B cell (primary cell): Measurements from ENCODE around the gene FBLIM1. TPM values are rescaled to one million over a fixed set of nuclear protein-coding genes. Genes with fewer than 3 reads are reported as not detected.

ENCODE experiments used
- ATAC-seq: fragments of 200-7000 bp; cut with Tn5 transposase; one replicate; pipeline ENCODE4 v1.10.0; 2021; ENCODE audit warnings: low read depth, mild to moderate bottlenecking, moderate number of reproducible peaks, moderate library complexity
- CTCF ChIA-PET: fragments of 350-600 bp; sonication (Branson Sonifier 250); formaldehyde crosslinking; loops from one replicate; lab custom pipeline; 2021; ENCODE audit warnings: antibody characterized with exemption, inconsistent platforms; lab: Charles Lee
- POLR2A ChIA-PET: fragments of 350-600 bp; sonication (Branson Sonifier 250); formaldehyde crosslinking; loops from one replicate; lab custom pipeline; 2021; ENCODE audit warnings: antibody characterized with exemption; lab: Charles Lee
- DNase-seq: peaks from one replicate; pipeline ENCODE4 v3.0.0; 2013
- H2AFZ ChIP-seq: 2 replicates; pipeline ENCODE4 v1.6.1; 2012; ENCODE audit warnings: mild to moderate bottlenecking, low read depth, low read length; ENCODE audit not compliant: insufficient read depth, poor library complexity, severe bottlenecking
- H3K27ac ChIP-seq, 2 donors: 1 replicate in 1 of 2; 2 replicates in 1 of 2; pipeline ENCODE4 v1.5.1; 2012 to 2013; ENCODE audit warnings: low read length in 2 of 2, mild to moderate bottlenecking in 2 of 2, moderate library complexity in 1 of 2
- H3K27me3 ChIP-seq, 4 experiments: fragments of 200-600 bp in 1 of 4; sonication (generic) in 1 of 4; replicated peaks in 1 of 4; 1 replicate in 2 of 4; 2 replicates in 2 of 4; pipeline versions ENCODE4 v1.6.1 to v1.7.0; 2013 to 2016; ENCODE audit warnings: low read length in 3 of 4, mild to moderate bottlenecking in 2 of 4, mixed read lengths in 1 of 4, moderate library complexity in 1 of 4; ENCODE audit not compliant: insufficient read depth in 4 of 4, control insufficient read depth in 3 of 4; ENCODE audit errors: control extremely low read depth in 1 of 4
- H3K36me3 ChIP-seq, 2 experiments: replicated peaks in 1 of 2; 1 replicate in 1 of 2; 2 replicates in 1 of 2; pipeline versions ENCODE4 v1.6.1 to v1.7.1; 2013; ENCODE audit warnings: low read length in 1 of 2; ENCODE audit not compliant: insufficient read depth in 2 of 2, control insufficient read depth in 1 of 2; ENCODE audit errors: control extremely low read depth in 1 of 2, extremely low read depth in 1 of 2
- H3K4me1 ChIP-seq, 2 donors: fragments of 200-600 bp in 1 of 2; sonication (generic) in 1 of 2; 1 replicate in 1 of 2; 2 replicates in 1 of 2; pipeline versions ENCODE4 v1.5.1 to v1.6.1; 2013 to 2017; ENCODE audit warnings: low read length in 2 of 2; ENCODE audit not compliant: control insufficient read depth in 2 of 2, insufficient read depth in 2 of 2
- H3K4me2 ChIP-seq: replicated peaks from 2 replicates; pipeline ENCODE3; 2012; ENCODE audit warnings: mild to moderate bottlenecking, low read depth, low read length; ENCODE audit not compliant: poor library complexity, severe bottlenecking
- H3K4me3 ChIP-seq, 5 experiments: fragments of 200-600 bp in 1 of 5; sonication (generic) in 1 of 5; 1 replicate in 3 of 5; 2 replicates in 2 of 5; pipeline versions ENCODE4 v1.5.1 to v1.7.0; 2011 to 2016; ENCODE audit warnings: low read length in 4 of 5, mild to moderate bottlenecking in 4 of 5, low read depth in 2 of 5, control low read depth in 1 of 5, moderate library complexity in 1 of 5; ENCODE audit not compliant: insufficient read depth in 1 of 5; ENCODE audit errors: control extremely low read depth in 1 of 5, extremely low read depth in 1 of 5
- H3K79me2 ChIP-seq: fragments of 200-600 bp; sonication (generic); one replicate; pipeline ENCODE4 v1.6.0; 2016; ENCODE audit warnings: low read length; ENCODE audit not compliant: control insufficient read depth, insufficient read depth
- H3K9ac ChIP-seq: fragments of 200-600 bp; sonication (generic); 2 replicates; pipeline ENCODE4 v1.6.1; 2017; ENCODE audit warnings: mild to moderate bottlenecking, low read length, moderate library complexity
- H3K9me3 ChIP-seq, 3 donors: one replicate each; pipeline versions ENCODE4 v1.6.1 to v1.7.1; 2013; ENCODE audit warnings: low read length in 2 of 3; ENCODE audit not compliant: control insufficient read depth in 2 of 3, insufficient read depth in 1 of 3; ENCODE audit errors: control extremely low read depth in 1 of 3
- H4K20me1 ChIP-seq: 2 replicates; pipeline ENCODE4 v1.6.0; 2012; ENCODE audit warnings: mild to moderate bottlenecking, low read length; ENCODE audit not compliant: insufficient read depth, control insufficient read depth, poor library complexity, severe bottlenecking
- H3K27ac Mint-ChIP-seq: one replicate; pipeline ENCODE4 v1.8.0; 2021; ENCODE audit warnings: mixed read lengths
- H3K27me3 Mint-ChIP-seq: one replicate; pipeline ENCODE4 v1.8.0; 2021; ENCODE audit warnings: mixed read lengths
- H3K4me1 Mint-ChIP-seq: one replicate; pipeline ENCODE4 v1.8.0; 2021; ENCODE audit warnings: mixed read lengths
- H3K4me3 Mint-ChIP-seq: one replicate; pipeline ENCODE4 v1.8.0; 2021; ENCODE audit warnings: mixed read lengths
- H3K9me3 Mint-ChIP-seq: one replicate; pipeline ENCODE4 v1.8.0; 2022; ENCODE audit warnings: mixed read lengths; ENCODE audit not compliant: insufficient read depth
- EZH2 ChIP-seq: IDR thresholded peaks from 2 replicates; pipeline ENCODE4 v1.6.1; 2012; ENCODE audit warnings: borderline replicate concordance, low read depth, mild to moderate bottlenecking, moderate library complexity, low read length; ENCODE audit not compliant: insufficient read depth, poor library complexity, severe bottlenecking
- WGBS: methylation state at CpG from one replicate; pipeline ENCODE4 v1.1.5; 2013; ENCODE audit warnings: missing lambda C conversion rate; ENCODE audit not compliant: insufficient coverage; 5-methylcytosine and 5-hydroxymethylcytosine counted together
- intact Hi-C: fragments of 100-400 bp; cut with micrococcal nuclease; formaldehyde crosslinking; loops from one replicate; pipeline ENCODE4 v1.10.0; 2022
- polyA plus RNA-seq: library from polyadenylated mRNA; depleted of rRNA; stranded (reverse); fragments of >200 nt; gene quantifications from 2 replicates; pipeline ENCODE4 v1.2.3, GENCODE V29; 2012
- total RNA-seq, 2 donors: library from RNA; stranded (reverse); fragments of 120-200 nt in 1 of 2; gene quantifications; 1 replicate in 1 of 2; 2 replicates in 1 of 2; pipeline versions ENCODE4 v1.2.3 to v1.2.4, GENCODE V29; 2013 to 2022
- TF ChIP-seq, protein P1 (sequence below): fragments of 200-600 bp; IDR thresholded peaks from one replicate; pipeline ENCODE4 v1.8.0; 2022; ENCODE audit warnings: antibody characterized with exemption, mild to moderate bottlenecking

Gene FBLIM1
- total and polyA plus RNA-seq, 2 donors (not counting 1 experiment from before 2014, with no cell fraction given): not detected

- H3K9me3 Mint-ChIP-seq: no peaks in the 10 kb centered on the region
- no peaks in the 10 kb centered on the region for H3K27me3 ChIP-seq
- H3K4me1 Mint-ChIP-seq: peaks cover 5% of the 10 kb centered on the region
- intact Hi-C loops: loop anchor here (5.0 kb wide), 1 partner anchor 101 kb away; no protein-coding TSS in a partner anchor
- H3K9ac ChIP-seq: no peak overlapping the region
- H4K20me1 ChIP-seq: no peaks in the 10 kb centered on the region
- DNase-seq (no peak), ATAC-seq (no peak)
- H3K4me3 ChIP-seq: no peak overlapping the region
- 72% methylated on average over 3 of the region's 5 CpGs for WGBS
- no peak overlapping the region for H3K27ac ChIP-seq
- no peak for TF ChIP-seq EZH2
- TF ChIP-seq, protein P1, sequence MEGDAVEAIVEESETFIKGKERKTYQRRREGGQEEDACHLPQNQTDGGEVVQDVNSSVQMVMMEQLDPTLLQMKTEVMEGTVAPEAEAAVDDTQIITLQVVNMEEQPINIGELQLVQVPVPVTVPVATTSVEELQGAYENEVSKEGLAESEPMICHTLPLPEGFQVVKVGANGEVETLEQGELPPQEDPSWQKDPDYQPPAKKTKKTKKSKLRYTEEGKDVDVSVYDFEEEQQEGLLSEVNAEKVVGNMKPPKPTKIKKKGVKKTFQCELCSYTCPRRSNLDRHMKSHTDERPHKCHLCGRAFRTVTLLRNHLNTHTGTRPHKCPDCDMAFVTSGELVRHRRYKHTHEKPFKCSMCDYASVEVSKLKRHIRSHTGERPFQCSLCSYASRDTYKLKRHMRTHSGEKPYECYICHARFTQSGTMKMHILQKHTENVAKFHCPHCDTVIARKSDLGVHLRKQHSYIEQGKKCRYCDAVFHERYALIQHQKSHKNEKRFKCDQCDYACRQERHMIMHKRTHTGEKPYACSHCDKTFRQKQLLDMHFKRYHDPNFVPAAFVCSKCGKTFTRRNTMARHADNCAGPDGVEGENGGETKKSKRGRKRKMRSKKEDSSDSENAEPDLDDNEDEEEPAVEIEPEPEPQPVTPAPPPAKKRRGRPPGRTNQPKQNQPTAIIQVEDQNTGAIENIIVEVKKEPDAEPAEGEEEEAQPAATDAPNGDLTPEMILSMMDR: no peak
- H3K27ac Mint-ChIP-seq: no peak overlapping the region
- no peak overlapping the region for H3K4me3 Mint-ChIP-seq
- no peak overlapping the region for H3K4me2 ChIP-seq
- H3K79me2 ChIP-seq: peaks cover 7% of the 10 kb centered on the region
- no peaks in the 10 kb centered on the region for H3K36me3 ChIP-seq
- H3K27me3 Mint-ChIP-seq: no peaks in the 10 kb centered on the region
- ChIA-PET CTCF (interaction anchor here (0.5 to 4.6 kb wide), 11 partner anchors 9 to 236 kb away, joined by 3 to 55 read pairs (median 9); partner anchors contain the start of gene UQCRHL), POLR2A (no interaction called here)
- peaks cover 4 to 5% of the 10 kb centered on the region in 2 donors for H3K4me1 ChIP-seq
- no peak overlapping the region for H2AFZ ChIP-seq
- no peaks in the 10 kb centered on the region for H3K9me3 ChIP-seq
Observed at GRCh38 chr1:15816674-15817073, 58.1 kb downstream of the FBLIM1 start.

- no peaks in the 10 kb centered on the region for H3K27me3 ChIP-seq
- no peaks in the 10 kb centered on the region for H3K9me3 ChIP-seq
- H3K4me1 Mint-ChIP-seq: peaks cover 9% of the 10 kb centered on the region
- intact Hi-C loops: no loop called here
- peaks cover 4 to 10% of the 10 kb centered on the region in 2 donors for H3K4me1 ChIP-seq
- POLR2A ChIA-PET: no interaction called here
- no peak overlapping the region for H3K4me3 ChIP-seq
- no peaks in the 10 kb centered on the region for H3K9me3 Mint-ChIP-seq
- H3K36me3 ChIP-seq: no peaks in the 10 kb centered on the region
- H3K4me2 ChIP-seq: no peak overlapping the region
- DNase-seq (no peak), ATAC-seq (no peak)
- WGBS: 96% methylated on average over 2 of the region's 3 CpGs
- peaks cover 5% of the 10 kb centered on the region for H3K79me2 ChIP-seq
- H3K4me3 Mint-ChIP-seq: no peak overlapping the region
- no peak overlapping the region for H2AFZ ChIP-seq
- no peak overlapping the region for H3K27ac Mint-ChIP-seq
- CTCF ChIA-PET: interaction anchor here (0.9 to 1.0 kb wide), 2 partner anchors 83 to 185 kb away, joined by 3 read pairs; no protein-coding TSS in a partner anchor
- no peaks in the 10 kb centered on the region for H3K27me3 Mint-ChIP-seq
- no peaks in the 10 kb centered on the region for H4K20me1 ChIP-seq
- no peak for TF ChIP-seq EZH2
- no peak overlapping the region for H3K9ac ChIP-seq
- H3K27ac ChIP-seq: no peak overlapping the region
Observed at GRCh38 chr1:15820478-15820877, 61.9 kb downstream of the FBLIM1 start.
